ENCODE measurements around the gene NPY1R.

NPY1R gene

GRCh38 chr4:163332526-163333406 is at the start of gene NPY1R:
Gene NPY1R, minus strand, starts transcription at chr4:163332596. Its CDS starts 6,042 bp downstream, at chr4:163326554.
- Histone ChIP-seq H3K36me3 (ENCODE audit: insufficient read depth, low read length) (no peaks in the 10 kb centered on the region), H3K4me3 (ENCODE audit: low read length) (peak within 1 kb of the TSS; percentile 75), H3K9me3 (ENCODE audit: low read length) (no peaks in the 10 kb centered on the region), H3K4me1 (ENCODE audit: insufficient read depth, low read length) (peaks cover 8% of the 10 kb centered on the region), H3K27me3 (ENCODE audit: insufficient read depth, low read length) (peaks cover 16% of the 10 kb centered on the region), H2AFZ (ENCODE audit: low read depth, low read length) (peak within 1 kb of the TSS; percentile 98)

- Histone ChIP-seq H3K4me1 (ENCODE audit: insufficient read depth, low read length) (peaks cover 17% of the 10 kb centered on the region), H3K9me3 (ENCODE audit: low read length) (no peaks in the 10 kb centered on the region), H3K4me3 (ENCODE audit: low read length) (no peak overlapping the region), H3K27me3 (ENCODE audit: insufficient read depth, low read length) (no peaks in the 10 kb centered on the region), H2AFZ (ENCODE audit: low read depth, low read length) (no peak overlapping the region), H3K36me3 (ENCODE audit: insufficient read depth, low read length) (no peaks in the 10 kb centered on the region)
Observed at GRCh38 chr4:163380703-163381102, 48.3 kb upstream of the NPY1R start.

GRCh38 chr4:163378661-163379060 is 46.3 kb upstream of the NPY1R start:
- peaks cover 4% of the 10 kb centered on the region for H3K4me1 ChIP-seq (ENCODE audit: insufficient read depth, low read length)
- no peak overlapping the region for H2AFZ ChIP-seq (ENCODE audit: low read depth, low read length)
- H3K36me3 ChIP-seq (ENCODE audit: insufficient read depth, low read length), result no peaks in the 10 kb centered on the region
- H3K9me3 ChIP-seq (ENCODE audit: low read length), result no peaks in the 10 kb centered on the region
- no peak overlapping the region for H3K4me3 ChIP-seq (ENCODE audit: low read length)
- H3K27me3 ChIP-seq (ENCODE audit: insufficient read depth, low read length), result no peaks in the 10 kb centered on the region

GRCh38 chr4:163372029-163372428 is 39.6 kb upstream of the NPY1R start:
- H3K4me1 ChIP-seq (ENCODE audit: insufficient read depth, low read length), result no peaks in the 10 kb centered on the region
- no peaks in the 10 kb centered on the region for H3K9me3 ChIP-seq (ENCODE audit: low read length)

GRCh38 chr4:163367651-163368050 is 35.3 kb upstream of the NPY1R start:
- Histone ChIP-seq H3K9me3 (ENCODE audit: low read length) (no peaks in the 10 kb centered on the region), H3K27me3 (ENCODE audit: insufficient read depth, low read length) (no peaks in the 10 kb centered on the region), H3K36me3 (ENCODE audit: insufficient read depth, low read length) (no peaks in the 10 kb centered on the region), H2AFZ (ENCODE audit: low read depth, low read length) (no peak overlapping the region), H3K4me1 (ENCODE audit: insufficient read depth, low read length) (no peaks in the 10 kb centered on the region), H3K4me3 (ENCODE audit: low read length) (no peak overlapping the region)

More at GRCh38 chr4:163372029-163372428, 39.6 kb upstream of the NPY1R start:
- no peak overlapping the region for H2AFZ ChIP-seq (ENCODE audit: low read depth, low read length)
- H3K36me3 ChIP-seq (ENCODE audit: insufficient read depth, low read length), result no peaks in the 10 kb centered on the region
- H3K4me3 ChIP-seq (ENCODE audit: low read length), result no peak overlapping the region
- H3K27me3 ChIP-seq (ENCODE audit: insufficient read depth, low read length), result no peaks in the 10 kb centered on the region

GRCh38 chr4:163356104-163356503 is 23.7 kb upstream of the NPY1R start:
- H3K4me1 ChIP-seq (ENCODE audit: insufficient read depth, low read length), result no peaks in the 10 kb centered on the region
- no peaks in the 10 kb centered on the region for H3K27me3 ChIP-seq (ENCODE audit: insufficient read depth, low read length)
- no peaks in the 10 kb centered on the region for H3K9me3 ChIP-seq (ENCODE audit: low read length)
- H3K4me3 ChIP-seq (ENCODE audit: low read length), result no peak overlapping the region
- no peaks in the 10 kb centered on the region for H3K36me3 ChIP-seq (ENCODE audit: insufficient read depth, low read length)
- no peak overlapping the region for H2AFZ ChIP-seq (ENCODE audit: low read depth, low read length)

- Histone ChIP-seq H3K36me3 (ENCODE audit: insufficient read depth, low read length) (no peaks in the 10 kb centered on the region), H3K9me3 (ENCODE audit: low read length) (no peaks in the 10 kb centered on the region), H2AFZ (ENCODE audit: low read depth, low read length) (no peak overlapping the region)
Observed at GRCh38 chr4:163353054-163353453, 20.7 kb upstream of the NPY1R start.

GRCh38 chr4:163350672-163351071 is 18.3 kb upstream of the NPY1R start:
- Histone ChIP-seq H3K4me3 (ENCODE audit: low read length) (no peak overlapping the region), H3K36me3 (ENCODE audit: insufficient read depth, low read length) (no peaks in the 10 kb centered on the region), H3K9me3 (ENCODE audit: low read length) (no peaks in the 10 kb centered on the region), H2AFZ (ENCODE audit: low read depth, low read length) (no peak overlapping the region), H3K4me1 (ENCODE audit: insufficient read depth, low read length) (no peaks in the 10 kb centered on the region), H3K27me3 (ENCODE audit: insufficient read depth, low read length) (peaks cover 14% of the 10 kb centered on the region)

More at GRCh38 chr4:163353054-163353453, 20.7 kb upstream of the NPY1R start:
- Histone ChIP-seq H3K4me1 (ENCODE audit: insufficient read depth, low read length) (no peaks in the 10 kb centered on the region), H3K27me3 (ENCODE audit: insufficient read depth, low read length) (peaks cover 5% of the 10 kb centered on the region), H3K4me3 (ENCODE audit: low read length) (no peak overlapping the region)

- H3K27me3 ChIP-seq (ENCODE audit: insufficient read depth, low read length), result peaks cover 54% of the 10 kb centered on the region
- H3K36me3 ChIP-seq (ENCODE audit: insufficient read depth, low read length), result no peaks in the 10 kb centered on the region
- peak overlapping the region; percentile 31 for H3K4me3 ChIP-seq (ENCODE audit: low read length)
- H3K9me3 ChIP-seq (ENCODE audit: low read length), result no peaks in the 10 kb centered on the region
- peak overlapping the region; percentile 48 for H2AFZ ChIP-seq (ENCODE audit: low read depth, low read length)
- H3K4me1 ChIP-seq (ENCODE audit: insufficient read depth, low read length), result peaks cover 8% of the 10 kb centered on the region
Observed at GRCh38 chr4:163344147-163345125, 12.0 kb upstream of the NPY1R start.

- Histone ChIP-seq H2AFZ (ENCODE audit: low read depth, low read length) (peak within 1 kb of the TSS; percentile 48), H3K4me1 (ENCODE audit: insufficient read depth, low read length) (peaks cover 8% of the 10 kb centered on the region), H3K36me3 (ENCODE audit: insufficient read depth, low read length) (no peaks in the 10 kb centered on the region), H3K27me3 (ENCODE audit: insufficient read depth, low read length) (peaks cover 56% of the 10 kb centered on the region), H3K4me3 (ENCODE audit: low read length) (peak within 1 kb of the TSS; percentile 31), H3K9me3 (ENCODE audit: low read length) (no peaks in the 10 kb centered on the region)
Observed at GRCh38 chr4:163343604-163344146, 11.3 kb upstream of the NPY1R start, which contains the start of gene NPY5R. Gene NPY5R, plus strand, starts transcription at chr4:163343892. Its CDS starts 6,382 bp downstream, at chr4:163350274.

GRCh38 chr4:163335384-163335783 is 3.0 kb upstream of the NPY1R start:
- Histone ChIP-seq H3K4me1 (ENCODE audit: insufficient read depth, low read length) (peaks cover 8% of the 10 kb centered on the region), H3K4me3 (ENCODE audit: low read length) (no peak overlapping the region), H3K36me3 (ENCODE audit: insufficient read depth, low read length) (no peaks in the 10 kb centered on the region), H2AFZ (ENCODE audit: low read depth, low read length) (no peak overlapping the region), H3K27me3 (ENCODE audit: insufficient read depth, low read length) (peaks cover 19% of the 10 kb centered on the region), H3K9me3 (ENCODE audit: low read length) (no peaks in the 10 kb centered on the region)

GRCh38 chr4:163331629-163332376 is 593 bp downstream of the NPY1R start:
- peaks cover 16% of the 10 kb centered on the region for H3K27me3 ChIP-seq (ENCODE audit: insufficient read depth, low read length)
- no peaks in the 10 kb centered on the region for H3K9me3 ChIP-seq (ENCODE audit: low read length)
- H2AFZ ChIP-seq (ENCODE audit: low read depth, low read length), result peak overlapping the region; percentile 98
- peak overlapping the region; percentile 75 for H3K4me3 ChIP-seq (ENCODE audit: low read length)
- H3K36me3 ChIP-seq (ENCODE audit: insufficient read depth, low read length), result no peaks in the 10 kb centered on the region
- peaks cover 8% of the 10 kb centered on the region for H3K4me1 ChIP-seq (ENCODE audit: insufficient read depth, low read length)

Data from neuron (in vitro differentiated cells).